ENCODE results near the gene CGRRF1.

DNA sequence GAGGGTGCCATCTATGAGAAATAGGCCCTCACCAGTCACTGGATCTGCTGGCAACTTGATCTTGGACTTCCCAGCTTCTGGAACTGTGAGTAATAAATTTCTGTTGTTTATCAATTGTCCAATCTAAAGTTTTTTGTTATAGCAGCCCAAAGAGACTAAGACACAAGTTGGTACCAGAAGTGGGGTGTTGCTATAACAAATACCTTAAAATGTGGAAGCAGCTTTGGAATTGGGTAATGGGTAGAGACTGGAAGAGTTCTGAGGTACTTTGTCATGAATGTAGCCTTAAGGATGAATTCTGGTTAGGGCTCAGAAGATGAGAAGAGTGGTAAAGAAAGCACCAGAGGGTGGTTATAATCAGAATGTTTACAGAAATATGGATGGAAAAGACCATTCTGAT is 42.4 kb upstream of the CGRRF1 start:
- TF ChIP-seq, protein P1, sequence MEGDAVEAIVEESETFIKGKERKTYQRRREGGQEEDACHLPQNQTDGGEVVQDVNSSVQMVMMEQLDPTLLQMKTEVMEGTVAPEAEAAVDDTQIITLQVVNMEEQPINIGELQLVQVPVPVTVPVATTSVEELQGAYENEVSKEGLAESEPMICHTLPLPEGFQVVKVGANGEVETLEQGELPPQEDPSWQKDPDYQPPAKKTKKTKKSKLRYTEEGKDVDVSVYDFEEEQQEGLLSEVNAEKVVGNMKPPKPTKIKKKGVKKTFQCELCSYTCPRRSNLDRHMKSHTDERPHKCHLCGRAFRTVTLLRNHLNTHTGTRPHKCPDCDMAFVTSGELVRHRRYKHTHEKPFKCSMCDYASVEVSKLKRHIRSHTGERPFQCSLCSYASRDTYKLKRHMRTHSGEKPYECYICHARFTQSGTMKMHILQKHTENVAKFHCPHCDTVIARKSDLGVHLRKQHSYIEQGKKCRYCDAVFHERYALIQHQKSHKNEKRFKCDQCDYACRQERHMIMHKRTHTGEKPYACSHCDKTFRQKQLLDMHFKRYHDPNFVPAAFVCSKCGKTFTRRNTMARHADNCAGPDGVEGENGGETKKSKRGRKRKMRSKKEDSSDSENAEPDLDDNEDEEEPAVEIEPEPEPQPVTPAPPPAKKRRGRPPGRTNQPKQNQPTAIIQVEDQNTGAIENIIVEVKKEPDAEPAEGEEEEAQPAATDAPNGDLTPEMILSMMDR (IDR thresholded peaks at IDR 0.05): no peak
- TF ChIP-seq EP300 (IDR thresholded peaks at IDR 0.05) (no peak), POLR2A (IDR thresholded peaks at IDR 0.05) (no peak)
